Ovary (tissue), 9 donors: ENCODE measurements around the gene CEBPE. TPM values are rescaled to one million over a fixed set of nuclear protein-coding genes. Genes with fewer than 3 reads are reported as not detected.

ENCODE experiments used
- polyA plus RNA-seq, 2 donors: library from polyadenylated mRNA; stranded (reverse); fragments of 200-250 nt in 1 of 2; fragments of 350-450 nt in 1 of 2; fragmentation: Illumina TruSeq in 1 of 2; extraction: RNeasy Lipid Tissue Mini Kit (QIAGEN cat#74804) in 1 of 2; gene quantifications; one replicate each; pipeline ENCODE4 v1.2.3, GENCODE V29; 2013 to 2014
- small RNA-seq: library from RNA; depleted of rRNA; stranded (forward); fragments of <200 nt; gene quantifications from one replicate; pipeline ENCODE3, GENCODE V24; 2016
- total RNA-seq, 7 donors: library from RNA; depleted of rRNA in 2 of 7; stranded (reverse); fragments of >200 nt in 2 of 7; fragmentation: NEBNext Ultra II Directional in 3 of 7; extraction: Animal tissue kit (Norgen Biotek cat#: 25700) in 3 of 7; gene quantifications; one replicate each; pipeline versions ENCODE4 v1.1.0 to v1.2.4, GENCODE V29; 2016 to 2023
- donor health status: DM: no; HTN: no; CAD: no; lungs with moderate emphysema.
- donor health status: DM: no; HTN: no; CAD: no.
- donor health status: Bipolar disorder and iron deficiency.
- donor health status: DM: yes; HTN: yes; CAD: no.
- donor health status: DM: no; HTN: no; CAD: no.
- donor health status: DM: yes; HTN: yes; CAD: no.

Gene CEBPE
- total and polyA plus RNA-seq, 9 donors, result 0.04 TPM; not detected in 8

Small RNAs within 50 kb of the gene (small RNA-seq; reads per million reads assigned to genes)
- gene RNU6-1138P, result not detected

Other genes with a start within 250 kb of the CEBPE start
- gene LRP10, start 247.5 kb downstream of the CEBPE start, total RNA-seq, result 100 to 1,000 TPM in 4 of 7 donors, 10 to 100 TPM in 3; 56.9 to 122 (median 105) TPM
- gene LRP10, start 247.5 kb downstream of the CEBPE start, polyA plus RNA-seq, result 10 to 100 TPM; 32.4 to 71.6 TPM
- 1 to 10 TPM in 1 of 7 donors, under 1 TPM in 6; 0.12 to 1.1 (median 0.66) TPM for gene REM2, start 236.0 kb downstream of the CEBPE start, total RNA-seq
- under 1 TPM; 0.40 to 0.74 TPM for gene REM2, start 236.0 kb downstream of the CEBPE start, polyA plus RNA-seq
- 100 to 1,000 TPM in 5 of 7 donors, 10 to 100 TPM in 2; 90.9 to 244 (median 129) TPM for gene RBM23, start 200.1 kb downstream of the CEBPE start, total RNA-seq
- gene RBM23, start 200.1 kb downstream of the CEBPE start, polyA plus RNA-seq, result 100 to 1,000 TPM in 1 of 2 donors, 10 to 100 TPM in 1; 57.0 to 104 TPM
- gene PRMT5, start 189.9 kb downstream of the CEBPE start, total RNA-seq, result 10 to 100 TPM; 37.6 to 92.3 (median 65.4) TPM
- 100 to 1,000 TPM in 1 of 2 donors, 10 to 100 TPM in 1; 40.2 to 109 TPM for gene PRMT5, start 189.9 kb downstream of the CEBPE start, polyA plus RNA-seq
- gene HAUS4, start 162.2 kb downstream of the CEBPE start, total RNA-seq, result 100 to 1,000 TPM in 1 of 7 donors, 10 to 100 TPM in 6; 31.6 to 111 (median 41.6) TPM
- gene HAUS4, start 162.2 kb downstream of the CEBPE start, polyA plus RNA-seq, result 10 to 100 TPM; 55.6 to 58.4 TPM
- 10 to 100 TPM; 13.7 to 34.5 (median 19.1) TPM for gene AJUBA, start 136.7 kb downstream of the CEBPE start, total RNA-seq
- gene AJUBA, start 136.7 kb downstream of the CEBPE start, polyA plus RNA-seq, result 10 to 100 TPM; 11.2 to 21.1 TPM
- gene C14orf93, start 109.1 kb downstream of the CEBPE start, total RNA-seq, result 10 to 100 TPM in 4 of 7 donors, 1 to 10 TPM in 3; 7.2 to 11.8 (median 10.2) TPM
- gene C14orf93, start 109.1 kb downstream of the CEBPE start, polyA plus RNA-seq, result 10 to 100 TPM; 12.1 to 12.7 TPM
- 100 to 1,000 TPM in 1 of 7 donors, 10 to 100 TPM in 6; 65.3 to 144 (median 77.4) TPM for gene PSMB5, start 84.4 kb downstream of the CEBPE start, total RNA-seq
- 100 to 1,000 TPM in 1 of 2 donors, 10 to 100 TPM in 1; 79.9 to 112 TPM for gene PSMB5, start 84.4 kb downstream of the CEBPE start, polyA plus RNA-seq
- gene PSMB11, start 77.0 kb downstream of the CEBPE start, total RNA-seq, result not detected
- not detected for gene PSMB11, start 77.0 kb downstream of the CEBPE start, polyA plus RNA-seq
- 1 to 10 TPM; 1.0 to 6.6 (median 2.3) TPM for gene CDH24, start 61.7 kb downstream of the CEBPE start, total RNA-seq
- 1 to 10 TPM; 2.1 to 5.5 TPM for gene CDH24, start 61.7 kb downstream of the CEBPE start, polyA plus RNA-seq
- gene ACIN1, start 24.1 kb downstream of the CEBPE start, total RNA-seq, result 100 to 1,000 TPM in 5 of 7 donors, 10 to 100 TPM in 2; 83.3 to 162 (median 135) TPM
- 100 to 1,000 TPM in 1 of 2 donors, 10 to 100 TPM in 1; 95.4 to 165 TPM for gene ACIN1, start 24.1 kb downstream of the CEBPE start, polyA plus RNA-seq
- 10 to 100 TPM; 13.8 to 47.2 (median 41.5) TPM for gene C14orf119, start 23.8 kb downstream of the CEBPE start, total RNA-seq
- gene C14orf119, start 23.8 kb downstream of the CEBPE start, polyA plus RNA-seq, result 10 to 100 TPM; 31.4 to 55.6 TPM
- gene CIROP, start 14.3 kb downstream of the CEBPE start, total RNA-seq, result not detected
- gene CIROP, start 14.3 kb downstream of the CEBPE start, polyA plus RNA-seq, result not detected
- 100 to 1,000 TPM in 3 of 7 donors, 10 to 100 TPM in 4; 51.1 to 161 (median 95.4) TPM for gene SLC7A8, start 64.4 kb upstream of the CEBPE start, total RNA-seq
- 100 to 1,000 TPM in 1 of 2 donors, 10 to 100 TPM in 1; 45.9 to 104 TPM for gene SLC7A8, start 64.4 kb upstream of the CEBPE start, polyA plus RNA-seq
- gene RNF212B, start 118.7 kb upstream of the CEBPE start, total RNA-seq, result not detected
- not detected for gene RNF212B, start 118.7 kb upstream of the CEBPE start, polyA plus RNA-seq
- gene HOMEZ, start 166.9 kb upstream of the CEBPE start, total RNA-seq, result 10 to 100 TPM in 5 of 7 donors, 1 to 10 TPM in 2; 5.9 to 22.8 (median 13.4) TPM
- 10 to 100 TPM in 1 of 2 donors, 1 to 10 TPM in 1; 7.6 to 23.7 TPM for gene HOMEZ, start 166.9 kb upstream of the CEBPE start, polyA plus RNA-seq
- 10 to 100 TPM in 5 of 7 donors, 1 to 10 TPM in 2; 6.8 to 26.4 (median 21.2) TPM for gene PPP1R3E, start 183.6 kb upstream of the CEBPE start, total RNA-seq
- 10 to 100 TPM; 10.7 to 17.3 TPM for gene PPP1R3E, start 183.6 kb upstream of the CEBPE start, polyA plus RNA-seq
- 10 to 100 TPM; 17.0 to 38.7 (median 29.1) TPM for gene BCL2L2, start 187.6 kb upstream of the CEBPE start, total RNA-seq
- 10 to 100 TPM; 31.7 to 36.0 TPM for gene BCL2L2, start 187.6 kb upstream of the CEBPE start, polyA plus RNA-seq
- 100 to 1,000 TPM in 5 of 7 donors, 10 to 100 TPM in 2; 37.2 to 164 (median 136) TPM for gene PABPN1, start 202.2 kb upstream of the CEBPE start, total RNA-seq
- gene PABPN1, start 202.2 kb upstream of the CEBPE start, polyA plus RNA-seq, result 100 to 1,000 TPM in 1 of 2 donors, 10 to 100 TPM in 1; 93.4 to 117 TPM
- 10 to 100 TPM; 25.0 to 48.0 (median 38.5) TPM for gene SLC22A17, start 233.6 kb upstream of the CEBPE start, total RNA-seq
- 10 to 100 TPM in 1 of 2 donors, 1 to 10 TPM in 1; 8.9 to 32.7 TPM for gene SLC22A17, start 233.6 kb upstream of the CEBPE start, polyA plus RNA-seq
- 10 to 100 TPM; 13.8 to 44.2 (median 34.6) TPM for gene EFS, start 245.9 kb upstream of the CEBPE start, total RNA-seq
- 10 to 100 TPM; 10.8 to 22.2 TPM for gene EFS, start 245.9 kb upstream of the CEBPE start, polyA plus RNA-seq